Skeletal muscle satellite cell (primary cell): ENCODE results near the gene ARHGAP10.

ENCODE experiments used
- H3K27me3 ChIP-seq: 2 replicates; pipeline ENCODE4 v1.7.0; 2013; ENCODE audit warnings: low read length; ENCODE audit not compliant: control insufficient read depth, insufficient read depth
- H3K36me3 ChIP-seq: 2 replicates; pipeline ENCODE4 v1.7.0; 2013; ENCODE audit warnings: mild to moderate bottlenecking, control low read depth, low read length; ENCODE audit not compliant: insufficient read depth
- H3K4me1 ChIP-seq: 2 replicates; pipeline ENCODE4 v1.7.0; 2013; ENCODE audit warnings: low read length; ENCODE audit not compliant: control insufficient read depth, insufficient read depth
- H3K4me2 ChIP-seq: 2 replicates; pipeline ENCODE4 v1.7.0; 2013; ENCODE audit warnings: mild to moderate bottlenecking, low read length
- H3K4me3 ChIP-seq: 2 replicates; pipeline ENCODE4 v1.7.0; 2013; ENCODE audit warnings: low read length
- H3K9ac ChIP-seq: 2 replicates; pipeline ENCODE4 v1.7.0; 2013; ENCODE audit warnings: mild to moderate bottlenecking, low read depth, low read length, moderate library complexity
- H3K9me3 ChIP-seq: replicated peaks from 2 replicates; pipeline ENCODE4 v1.7.0; 2013; ENCODE audit warnings: mild to moderate bottlenecking, control low read depth, low read length

ARHGAP10 gene

DNA sequence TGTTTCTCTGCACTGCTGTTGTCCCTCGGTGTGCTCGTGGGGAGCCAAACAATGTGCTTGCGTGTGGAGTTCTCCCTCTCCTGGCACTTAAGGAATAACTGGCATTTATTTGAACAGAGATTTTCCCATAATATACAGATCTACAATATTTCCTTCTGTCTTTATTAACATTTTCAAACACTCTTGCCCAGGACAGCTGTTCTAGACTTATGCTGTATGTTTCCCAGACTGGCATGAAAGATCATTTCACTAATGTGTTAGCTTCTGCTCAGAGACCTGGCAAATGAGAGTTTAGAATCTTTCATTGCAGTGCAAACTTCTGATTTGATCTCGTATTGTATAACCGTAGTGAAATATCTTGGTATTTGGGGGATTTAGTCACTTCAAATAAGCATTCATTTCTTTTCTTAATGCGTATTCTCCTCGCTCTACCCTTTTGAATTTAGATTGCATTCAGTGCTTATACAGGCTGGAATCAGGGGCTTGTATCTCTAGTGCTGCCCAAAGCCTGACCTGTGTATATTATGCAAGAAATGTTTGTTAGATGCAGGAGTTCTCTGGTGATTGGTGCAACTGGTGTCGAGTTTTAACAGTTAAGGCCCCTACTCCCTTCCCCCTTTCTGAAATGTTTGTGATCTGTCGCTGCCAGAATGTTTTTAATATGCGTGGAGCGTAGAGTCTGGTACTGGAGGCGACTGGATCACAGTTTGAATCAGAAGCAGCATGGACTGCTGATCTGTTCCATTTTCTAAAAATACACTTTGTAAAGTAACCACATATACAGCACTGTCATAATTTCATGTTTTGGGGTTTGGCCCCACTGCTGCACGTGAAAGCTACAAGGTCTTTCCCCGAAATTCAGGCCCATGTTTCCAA lies 326.3 kb downstream of the ARHGAP10 start:
- Histone ChIP-seq H3K4me3 (no peak overlapping the region), H3K9ac (no peak overlapping the region), H3K4me1 (peaks cover 28% of the 10 kb centered on the region), H3K27me3 (no peaks in the 10 kb centered on the region), H3K36me3 (peaks cover 6% of the 10 kb centered on the region), H3K4me2 (no peak overlapping the region), H3K9me3 (no peaks in the 10 kb centered on the region)

DNA sequence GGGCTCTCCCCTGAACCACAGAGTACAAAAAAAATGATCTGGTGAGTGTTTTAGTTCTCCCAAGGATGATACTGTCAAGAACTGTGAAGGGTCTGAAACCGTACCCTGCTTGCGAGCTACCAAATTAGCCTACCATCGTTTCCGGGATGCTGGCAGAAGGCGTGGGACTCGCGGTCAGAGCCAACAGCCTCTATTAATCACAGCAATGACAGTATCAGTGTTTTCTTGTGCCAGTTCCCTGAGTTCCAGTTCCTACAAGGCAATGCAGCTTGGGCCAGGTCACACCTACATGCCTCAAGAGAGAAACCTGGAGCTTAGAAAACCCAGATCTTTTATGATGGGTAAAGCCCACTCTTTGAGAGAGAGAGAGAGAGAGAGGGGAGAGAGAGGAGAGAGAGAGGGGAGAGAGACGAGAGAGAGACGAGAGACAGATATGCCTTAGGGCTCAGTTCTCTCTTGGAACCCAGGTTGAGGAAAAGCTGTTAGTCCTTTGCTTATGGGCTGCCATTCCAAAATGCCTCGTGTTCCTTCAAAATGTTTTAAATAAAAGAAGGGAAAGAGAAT lies 327.8 kb downstream of the ARHGAP10 start:
- Histone ChIP-seq H3K27me3 (no peaks in the 10 kb centered on the region), H3K4me2 (peak overlapping the region; percentile 1), H3K4me3 (no peak overlapping the region), H3K36me3 (peaks cover 17% of the 10 kb centered on the region), H3K9ac (no peak overlapping the region), H3K4me1 (peaks cover 24% of the 10 kb centered on the region), H3K9me3 (no peaks in the 10 kb centered on the region)

DNA sequence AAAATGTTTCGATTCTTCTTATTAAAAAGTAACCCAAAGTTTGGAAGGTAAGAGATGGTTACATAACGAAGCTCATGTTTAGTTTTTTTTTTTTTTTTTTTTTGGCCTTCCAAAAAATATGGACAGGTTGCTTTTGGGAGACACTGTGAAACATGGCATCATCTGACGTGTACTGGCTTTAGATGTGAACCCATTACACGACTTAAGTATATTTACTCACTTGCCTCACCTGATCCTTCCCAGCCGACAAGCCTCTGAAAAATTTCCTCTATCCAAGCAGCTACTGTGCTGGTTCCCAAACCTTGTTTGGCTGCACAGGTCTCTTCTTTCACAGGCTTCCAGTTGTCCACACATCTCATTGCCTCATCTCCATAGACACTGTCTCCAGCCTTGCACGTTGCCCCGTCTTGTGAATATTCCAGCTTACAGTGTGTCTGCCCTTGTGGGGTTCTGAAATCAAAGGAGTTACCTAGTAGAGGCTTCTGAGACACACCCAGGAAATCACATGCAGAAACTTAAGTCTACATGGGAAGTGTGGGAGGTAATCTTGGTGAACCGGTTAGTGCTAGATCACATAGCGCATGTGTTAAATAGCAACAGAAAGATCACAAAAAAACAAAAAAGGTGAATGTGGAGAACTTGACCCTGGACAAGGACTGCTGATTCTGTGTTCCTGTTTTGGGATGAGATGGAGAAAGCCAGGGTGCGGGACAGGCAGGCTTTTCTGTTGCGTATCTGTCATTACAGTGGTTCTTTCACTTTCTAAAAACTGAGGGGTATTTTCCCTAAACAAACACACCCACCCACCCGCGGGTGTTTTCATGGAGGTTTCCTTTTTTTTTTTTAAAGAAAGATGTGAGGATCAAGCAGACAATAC lies 328.6 kb downstream of the ARHGAP10 start:
- no peaks in the 10 kb centered on the region for H3K27me3 ChIP-seq
- peaks cover 24% of the 10 kb centered on the region for H3K4me1 ChIP-seq
- H3K36me3 ChIP-seq, result peaks cover 21% of the 10 kb centered on the region
- no peak overlapping the region for H3K4me3 ChIP-seq
- H3K4me2 ChIP-seq, result no peak overlapping the region
- H3K9ac ChIP-seq, result no peak overlapping the region
- no peaks in the 10 kb centered on the region for H3K9me3 ChIP-seq

DNA sequence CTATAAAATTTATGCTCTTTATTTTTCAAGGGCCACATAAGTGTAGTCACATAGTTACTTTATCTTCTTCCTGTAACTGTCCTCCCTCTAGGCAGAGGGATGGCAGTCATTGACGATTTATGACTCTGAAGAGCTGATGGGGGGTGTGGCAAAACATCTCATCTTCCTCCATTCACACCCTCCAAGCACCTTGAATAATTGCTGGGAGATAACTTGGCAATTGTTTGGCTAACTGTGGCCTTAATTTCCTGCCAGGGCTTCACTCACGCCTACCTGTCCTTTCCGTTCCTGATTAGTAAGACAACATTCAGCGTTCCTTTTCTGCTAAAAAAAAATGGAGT lies 329.2 kb downstream of the ARHGAP10 start:
- H3K36me3 ChIP-seq, result peaks cover 24% of the 10 kb centered on the region
- H3K4me1 ChIP-seq, result peaks cover 24% of the 10 kb centered on the region
- no peak overlapping the region for H3K4me3 ChIP-seq
- no peaks in the 10 kb centered on the region for H3K9me3 ChIP-seq
- H3K9ac ChIP-seq, result no peak overlapping the region
- no peaks in the 10 kb centered on the region for H3K27me3 ChIP-seq
- no peak overlapping the region for H3K4me2 ChIP-seq

DNA sequence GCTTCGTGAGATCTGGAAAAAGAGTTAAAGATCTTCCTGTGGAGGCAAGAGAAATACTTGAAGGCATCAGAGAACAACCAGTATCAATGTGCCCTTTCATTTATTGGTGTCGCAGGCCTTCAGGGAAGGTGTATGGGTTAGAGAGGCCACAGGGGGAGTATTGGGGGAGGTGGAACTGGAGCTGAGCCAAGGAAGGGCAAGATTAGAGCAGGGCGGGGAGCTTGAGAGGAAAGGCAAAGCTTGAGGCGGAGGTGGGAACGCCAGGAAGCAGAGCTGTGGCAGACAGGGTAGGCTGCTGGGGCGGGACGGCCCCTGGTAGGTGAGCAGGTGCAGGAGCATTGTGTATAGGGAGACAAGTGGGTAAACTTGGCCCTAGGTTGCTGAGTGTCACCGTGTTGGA lies 329.9 kb downstream of the ARHGAP10 start:
- Histone ChIP-seq H3K27me3 (no peaks in the 10 kb centered on the region), H3K9ac (no peak overlapping the region), H3K9me3 (no peaks in the 10 kb centered on the region), H3K36me3 (peaks cover 28% of the 10 kb centered on the region), H3K4me2 (no peak overlapping the region), H3K4me1 (peaks cover 21% of the 10 kb centered on the region), H3K4me3 (no peak overlapping the region)

DNA sequence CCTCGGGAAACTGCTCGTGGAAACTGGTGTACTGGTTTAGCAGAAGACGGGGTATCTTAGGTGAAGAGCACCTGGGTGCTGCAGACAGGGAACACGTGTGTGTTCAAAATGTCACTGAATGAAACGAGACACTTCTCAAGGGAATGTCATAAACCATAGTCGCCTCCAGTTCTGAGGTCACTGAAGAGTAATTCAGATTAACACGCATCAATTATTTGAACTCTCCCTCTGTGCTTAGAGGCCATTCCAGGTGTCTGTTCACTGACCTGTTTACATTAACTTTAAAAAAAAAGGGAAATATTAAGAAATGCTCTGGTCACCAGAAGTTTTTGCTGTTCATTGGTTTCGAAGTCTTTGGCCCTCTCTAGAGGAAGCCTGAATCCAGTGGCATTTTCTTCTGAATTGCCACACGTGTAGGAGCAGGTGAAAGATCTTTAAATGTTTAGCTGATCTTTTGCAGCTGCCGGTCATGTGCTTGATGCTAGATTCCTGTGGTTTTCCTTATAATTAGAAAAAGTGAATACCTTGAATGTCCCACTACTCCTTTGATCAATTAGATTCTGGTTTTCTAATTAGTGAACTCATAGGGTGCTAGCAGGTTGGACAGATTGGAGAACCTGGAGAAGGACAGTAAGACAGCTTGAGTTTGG lies 330.5 kb downstream of the ARHGAP10 start:
- Histone ChIP-seq H3K4me3 (no peak overlapping the region), H3K9me3 (no peaks in the 10 kb centered on the region), H3K4me2 (no peak overlapping the region), H3K9ac (no peak overlapping the region), H3K4me1 (peaks cover 18% of the 10 kb centered on the region), H3K36me3 (peaks cover 28% of the 10 kb centered on the region), H3K27me3 (no peaks in the 10 kb centered on the region)

DNA sequence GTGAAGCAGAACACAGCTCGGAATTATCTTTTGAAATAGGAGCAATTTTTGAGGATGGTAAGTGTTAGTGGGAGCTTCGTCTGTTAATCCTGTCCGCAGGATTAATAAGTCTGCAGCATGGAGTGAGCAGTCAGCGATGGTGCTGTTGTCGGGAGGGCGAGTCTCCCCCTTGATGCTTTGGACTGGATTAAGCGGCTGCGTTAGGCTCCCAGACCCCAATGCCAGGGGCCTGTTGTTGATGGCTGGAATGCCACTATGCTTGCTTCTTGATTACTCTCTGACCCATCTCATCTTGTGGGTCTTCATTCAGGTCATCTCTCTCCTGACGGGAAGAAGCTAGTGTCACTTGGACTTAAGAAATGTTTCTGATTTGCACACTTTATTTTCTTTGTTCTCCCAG lies 332.6 kb downstream of the ARHGAP10 start:
- Histone ChIP-seq H3K9ac (no peak overlapping the region), H3K9me3 (no peaks in the 10 kb centered on the region)

DNA sequence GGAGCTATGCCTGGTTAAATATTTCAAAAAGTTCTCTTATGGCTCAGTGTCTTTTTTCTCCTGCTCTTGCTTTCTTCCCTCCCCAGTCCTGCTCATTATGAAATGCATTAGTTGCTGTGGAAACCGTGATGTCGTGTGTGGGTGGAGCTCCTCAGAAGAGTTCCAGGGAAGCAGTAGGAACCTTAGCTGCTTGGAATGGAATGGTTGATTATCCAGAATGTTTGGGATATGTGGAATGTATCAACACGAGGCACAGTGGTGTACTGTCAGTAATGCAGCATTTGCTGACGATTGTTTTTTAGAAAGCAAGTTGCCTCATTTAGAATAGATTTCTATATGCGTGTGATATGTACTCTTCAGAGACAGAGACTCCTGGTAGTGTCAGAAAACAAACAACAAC lies 333.2 kb downstream of the ARHGAP10 start:
- peaks cover 28% of the 10 kb centered on the region for H3K36me3 ChIP-seq
- no peak overlapping the region for H3K9ac ChIP-seq

More for the DNA sequence above, 332.6 kb downstream of the ARHGAP10 start:
- H3K27me3 ChIP-seq, result no peaks in the 10 kb centered on the region
- no peak overlapping the region for H3K4me2 ChIP-seq
- peaks cover 28% of the 10 kb centered on the region for H3K36me3 ChIP-seq
- no peak overlapping the region for H3K4me3 ChIP-seq
- H3K4me1 ChIP-seq, result peaks cover 6% of the 10 kb centered on the region

DNA sequence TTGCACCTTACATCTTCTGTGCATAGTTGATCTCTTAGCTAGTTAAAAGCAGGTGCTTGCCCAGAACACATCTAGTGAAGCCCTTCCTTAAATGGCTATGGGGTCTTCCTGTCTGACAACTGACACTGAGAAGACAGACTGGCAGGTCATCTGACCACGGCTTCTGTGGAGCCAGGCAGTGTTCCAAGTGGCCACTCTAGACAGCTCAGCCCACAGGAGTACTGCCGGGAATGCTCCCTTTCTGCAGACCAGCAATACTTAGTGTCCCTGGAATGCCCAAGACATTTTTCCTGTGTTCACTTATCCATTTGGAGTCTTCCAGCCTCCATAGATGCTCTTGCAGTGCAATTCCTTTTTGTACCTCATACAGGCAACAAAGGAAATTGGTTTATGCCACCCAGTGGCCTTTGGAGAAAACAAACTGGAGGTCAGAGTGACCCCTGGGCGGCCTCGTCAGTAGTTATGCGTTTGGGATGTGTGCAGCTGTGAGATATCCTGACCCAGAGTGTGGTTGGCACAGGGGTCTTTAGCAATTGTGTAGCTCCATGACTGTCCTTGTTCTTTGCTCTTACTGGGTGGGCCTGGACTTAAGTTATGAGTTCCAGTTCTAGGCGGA lies 335.5 kb downstream of the ARHGAP10 start:
- no peaks in the 10 kb centered on the region for H3K9me3 ChIP-seq
- H3K9ac ChIP-seq, result no peak overlapping the region
- no peak overlapping the region for H3K4me3 ChIP-seq
- no peaks in the 10 kb centered on the region for H3K4me1 ChIP-seq
- no peak overlapping the region for H3K4me2 ChIP-seq
- no peaks in the 10 kb centered on the region for H3K27me3 ChIP-seq
- peaks cover 28% of the 10 kb centered on the region for H3K36me3 ChIP-seq

More for the DNA sequence above, 333.2 kb downstream of the ARHGAP10 start:
- no peak overlapping the region for H3K4me2 ChIP-seq
- no peaks in the 10 kb centered on the region for H3K27me3 ChIP-seq
- H3K4me1 ChIP-seq, result no peaks in the 10 kb centered on the region
- no peaks in the 10 kb centered on the region for H3K9me3 ChIP-seq
- no peak overlapping the region for H3K4me3 ChIP-seq

DNA sequence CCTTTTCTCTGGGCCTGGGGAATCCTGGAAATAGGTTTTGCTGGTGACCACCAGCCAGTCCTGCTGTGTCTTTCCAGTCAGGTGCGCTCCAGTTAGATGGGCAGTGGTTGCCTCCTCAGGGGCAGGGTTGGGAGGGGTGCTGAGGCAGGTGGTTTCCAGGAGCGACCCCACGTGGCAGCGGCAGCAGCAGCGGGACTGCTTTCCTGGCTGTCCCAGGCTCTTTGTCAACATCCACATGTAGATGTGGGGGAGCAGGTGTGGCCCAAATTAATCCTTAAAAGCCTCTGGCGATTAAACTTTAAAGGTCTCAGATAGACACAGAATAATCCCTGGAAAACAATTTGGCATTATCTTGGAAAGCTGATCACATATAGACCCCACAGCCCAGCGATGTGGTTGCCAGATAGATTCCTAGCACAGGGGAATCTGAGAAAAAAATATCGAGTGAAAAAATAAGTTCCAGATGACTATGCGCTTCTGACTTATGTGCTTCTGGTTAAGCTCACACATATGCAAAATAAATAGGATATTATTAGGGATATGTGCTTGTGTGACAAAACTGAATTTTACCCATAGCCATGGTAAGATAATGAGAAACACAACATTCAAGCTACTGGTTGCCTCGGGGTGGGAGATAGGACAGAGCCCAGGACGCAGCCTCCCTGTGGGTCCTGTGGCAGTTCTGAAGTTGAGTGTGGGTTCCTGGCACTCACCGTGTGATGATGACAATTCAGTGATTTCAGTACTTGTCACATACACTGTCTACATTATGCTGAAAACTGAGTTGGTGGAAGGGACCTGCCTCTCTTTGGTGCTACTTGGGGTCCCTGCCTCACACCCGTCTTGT lies 336.4 kb downstream of the ARHGAP10 start:
- no peaks in the 10 kb centered on the region for H3K4me1 ChIP-seq
- H3K9me3 ChIP-seq, result no peaks in the 10 kb centered on the region

More for the DNA sequence above, 336.4 kb downstream of the ARHGAP10 start:
- H3K27me3 ChIP-seq, result no peaks in the 10 kb centered on the region
- H3K9ac ChIP-seq, result no peak overlapping the region
- H3K4me3 ChIP-seq, result no peak overlapping the region
- H3K4me2 ChIP-seq, result no peak overlapping the region
- peaks cover 33% of the 10 kb centered on the region for H3K36me3 ChIP-seq
